ENCODE measurements around the gene TEC. TPM values are rescaled to one million over a fixed set of nuclear protein-coding genes. Genes with fewer than 3 reads are reported as not detected.
"Not testable (repeated sequence)": the region's sequence is repeated elsewhere in the genome, so short reads cannot be mapped to it uniquely, and the experiment has no call there.

The TEC gene
- total RNA-seq, 2 donors from 2014 or later: 3.2 to 4.6 TPM

- DNase-seq (ENCODE audit: low spot score): no peak
- intact Hi-C loops (cut with DNase I): loop anchor here in 1 of 2 donors (2.0 kb wide), 1 partner anchor 304 kb away; no protein-coding TSS in a partner anchor
Measured at GRCh38 chr4:48178931-48179330, 90.7 kb downstream of the TEC start.

DNA sequence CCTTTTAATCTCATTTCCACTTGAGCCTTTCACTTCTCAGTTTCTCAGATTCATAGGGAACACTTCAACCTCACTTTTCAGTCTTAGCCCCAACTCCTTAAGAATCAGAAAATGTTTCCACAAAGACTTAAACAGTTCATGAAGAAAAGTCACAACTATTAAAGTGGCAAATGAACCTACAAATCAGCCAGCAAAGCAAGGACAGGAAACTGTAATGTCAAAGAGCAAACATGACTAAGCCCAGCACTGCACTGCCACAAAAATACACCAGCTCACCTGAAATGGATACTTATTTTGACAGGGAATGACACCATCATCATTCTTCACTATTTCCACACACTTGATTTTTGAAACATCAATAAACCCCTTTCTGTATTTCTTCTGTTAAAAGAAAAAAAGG, 93.8 kb downstream of the TEC start:
- DNase-seq (ENCODE audit: low spot score): no peak
- intact Hi-C loops (cut with DNase I): no loop called here

GRCh38 chr4:48175328-48175727, 94.3 kb downstream of the TEC start:
- intact Hi-C loops (cut with DNase I): no loop called here
- DNase-seq (ENCODE audit: low spot score): no peak

DNA sequence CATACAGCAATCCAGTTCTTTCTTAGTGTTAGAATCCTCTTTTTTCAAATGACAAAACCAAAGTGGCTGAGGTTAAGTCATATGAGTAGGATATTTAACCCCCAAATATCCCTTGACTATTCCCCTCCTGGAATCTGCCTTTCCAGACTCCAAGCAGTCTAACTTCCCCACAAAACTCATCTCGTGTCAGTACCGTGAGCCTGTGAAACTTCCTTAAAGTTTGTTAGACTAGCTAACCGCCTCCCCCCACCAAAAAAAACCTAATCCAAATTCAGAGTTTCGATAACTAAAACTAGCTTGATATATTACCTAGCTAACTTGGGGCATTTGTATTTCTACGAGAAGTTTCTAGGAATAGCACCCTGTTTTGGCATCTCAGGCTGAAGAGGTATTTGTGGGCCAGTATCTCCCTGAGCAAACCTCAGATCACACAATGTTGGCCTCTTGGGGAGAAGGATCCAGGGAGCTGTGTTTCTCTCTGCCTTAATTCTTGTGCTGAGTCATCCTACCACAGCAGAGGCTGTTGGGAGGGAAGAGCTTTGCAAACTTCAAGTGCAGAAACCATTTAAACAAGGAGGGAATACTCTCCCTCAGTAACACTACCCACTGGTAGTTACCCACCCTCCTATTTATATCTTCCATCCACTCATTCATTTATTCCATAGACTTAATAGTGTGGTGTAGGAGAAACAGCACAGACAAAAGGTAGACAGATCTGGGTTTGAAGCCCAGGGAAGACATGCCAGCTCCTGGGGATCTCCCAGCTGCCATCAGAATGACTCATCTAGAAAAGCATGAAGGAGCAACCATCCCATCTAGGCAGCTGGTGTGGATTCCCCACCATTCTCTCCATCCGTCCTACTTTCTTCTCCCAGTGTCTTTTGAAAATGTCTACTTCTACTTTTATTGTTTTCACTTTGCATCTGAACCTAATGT, 96.3 kb downstream of the TEC start:
- intact Hi-C loops (cut with DNase I): no loop called here
- no peak for DNase-seq (ENCODE audit: low spot score)

DNA sequence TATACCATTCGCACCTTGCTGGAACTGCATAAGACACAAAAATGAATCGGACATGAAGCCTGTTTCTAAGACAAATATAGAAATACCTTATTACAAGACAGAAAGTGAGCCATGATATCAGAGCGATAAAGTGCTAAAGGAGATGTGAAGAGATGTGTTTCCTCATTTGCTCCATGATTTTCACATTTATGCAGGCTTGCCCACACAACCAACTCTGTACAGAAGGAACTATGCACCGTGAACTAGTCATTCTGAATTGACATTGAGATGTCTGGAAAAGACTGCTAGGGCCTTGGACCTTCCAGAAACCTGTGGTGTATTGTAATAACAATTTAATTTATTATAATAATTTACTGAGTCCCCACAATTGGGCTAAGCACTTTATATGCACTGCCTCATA, 97.0 kb downstream of the TEC start:
- no peak for DNase-seq (ENCODE audit: low spot score)
- intact Hi-C loops (cut with DNase I): no loop called here

GRCh38 chr4:48169636-48170035, 100.0 kb downstream of the TEC start:
- intact Hi-C loops (cut with DNase I): no loop called here

DNA sequence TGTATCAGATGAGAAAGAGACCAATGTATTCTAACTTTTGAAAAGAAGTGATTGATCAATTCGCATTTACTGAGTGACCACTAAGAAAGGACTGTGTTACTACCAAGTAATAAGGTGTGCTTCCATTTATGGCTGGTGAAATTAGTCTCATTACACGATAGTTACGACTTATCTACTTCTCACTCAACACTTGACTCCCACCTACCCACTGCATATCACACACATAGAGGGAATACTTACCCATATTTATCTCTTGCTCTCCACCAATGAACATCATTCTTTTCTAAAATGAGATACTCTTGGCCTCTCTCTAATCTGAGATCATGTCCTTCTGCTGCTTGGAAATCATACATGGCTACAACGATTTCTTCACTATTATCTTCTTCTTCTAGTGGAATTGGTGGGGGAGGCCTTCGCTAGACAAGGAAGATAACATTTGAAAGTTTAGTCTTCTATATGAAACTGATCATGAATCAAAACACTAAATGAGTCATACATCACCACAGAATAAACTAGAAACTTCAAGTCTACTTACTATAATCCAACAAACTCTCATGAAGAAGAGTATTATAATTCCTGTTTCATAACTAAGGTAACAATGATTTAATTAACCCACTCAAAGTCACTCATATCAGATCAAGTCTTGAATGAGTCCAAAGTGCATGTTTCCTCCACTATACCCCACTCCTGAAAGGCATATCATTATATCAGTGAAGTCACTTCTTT, 101.9 kb downstream of the TEC start:
- intact Hi-C loops (cut with DNase I): no loop called here
- DNase-seq (ENCODE audit: low spot score): no peak

More at GRCh38 chr4:48169636-48170035, 100.0 kb downstream of the TEC start:
- DNase-seq (ENCODE audit: low spot score): no peak

- DNase-seq (ENCODE audit: low spot score); intact Hi-C loops (cut with DNase I): not testable (repeated sequence)
Measured at GRCh38 chr4:48164561-48164960, 105.1 kb downstream of the TEC start.

DNA sequence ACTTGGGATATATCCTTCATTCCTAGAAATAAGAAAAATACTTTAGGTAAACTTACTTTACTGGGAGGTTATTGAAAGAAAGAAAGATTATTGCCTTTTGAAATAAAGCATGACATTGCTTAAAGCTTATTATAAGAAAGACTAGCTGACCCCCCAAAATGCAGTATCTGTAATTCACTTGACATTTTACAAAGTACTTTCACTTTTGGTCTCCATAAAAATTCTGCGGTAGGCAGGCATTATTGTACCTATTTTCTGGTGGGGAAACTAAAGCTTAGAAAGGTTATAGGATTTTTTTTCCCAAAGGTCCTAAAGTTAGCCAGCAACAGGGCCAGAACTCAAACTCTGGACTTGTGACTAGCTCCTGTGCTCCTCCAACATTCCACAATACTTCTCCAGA, 105.9 kb downstream of the TEC start:
- DNase-seq (ENCODE audit: low spot score): no peak
- intact Hi-C loops (cut with DNase I): no loop called here

- no peak for DNase-seq (ENCODE audit: low spot score)
- intact Hi-C loops (cut with DNase I): no loop called here
Measured at GRCh38 chr4:48162162-48162561, 107.5 kb downstream of the TEC start.

- DNase-seq (ENCODE audit: low spot score): no peak
Measured at GRCh38 chr4:48157271-48157670, 112.4 kb downstream of the TEC start.

GRCh38 chr4:48156423-48156822, 113.2 kb downstream of the TEC start:
- intact Hi-C loops (cut with DNase I): no loop called here

More at GRCh38 chr4:48157271-48157670, 112.4 kb downstream of the TEC start:
- intact Hi-C loops (cut with DNase I): no loop called here

GRCh38 chr4:48153791-48154550, 115.7 kb downstream of the TEC start:
- DNase-seq (ENCODE audit: low spot score): no peak
- intact Hi-C loops (cut with DNase I): no loop called here

More at GRCh38 chr4:48156423-48156822, 113.2 kb downstream of the TEC start:
- DNase-seq (ENCODE audit: low spot score): no peak

GRCh38 chr4:48152259-48152658, 117.4 kb downstream of the TEC start:
- DNase-seq (ENCODE audit: low spot score): no peak
- intact Hi-C loops (cut with DNase I): no loop called here

- intact Hi-C loops (cut with DNase I): no loop called here
- DNase-seq (ENCODE audit: low spot score): no peak
Measured at GRCh38 chr4:48149827-48150370, 119.7 kb downstream of the TEC start.

DNA sequence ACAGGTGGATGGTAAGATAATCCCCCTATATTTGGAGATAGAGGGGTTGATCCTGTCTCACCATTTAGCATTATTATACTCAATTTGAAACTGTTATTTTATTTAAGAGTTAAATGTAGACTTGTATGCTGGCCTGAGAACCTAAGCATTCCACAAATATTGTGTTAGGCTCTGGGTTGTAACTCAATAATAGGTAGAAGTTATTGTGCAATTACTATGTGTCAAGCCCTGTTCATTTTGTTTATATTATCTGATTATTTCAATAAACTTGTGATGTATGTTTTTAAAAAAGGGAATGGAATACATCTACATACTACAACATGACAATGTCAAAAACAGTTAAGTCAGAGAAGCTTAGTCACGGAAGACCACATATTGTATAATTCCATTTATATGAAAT, 122.0 kb downstream of the TEC start:
- intact Hi-C loops (cut with DNase I): no loop called here

DNA sequence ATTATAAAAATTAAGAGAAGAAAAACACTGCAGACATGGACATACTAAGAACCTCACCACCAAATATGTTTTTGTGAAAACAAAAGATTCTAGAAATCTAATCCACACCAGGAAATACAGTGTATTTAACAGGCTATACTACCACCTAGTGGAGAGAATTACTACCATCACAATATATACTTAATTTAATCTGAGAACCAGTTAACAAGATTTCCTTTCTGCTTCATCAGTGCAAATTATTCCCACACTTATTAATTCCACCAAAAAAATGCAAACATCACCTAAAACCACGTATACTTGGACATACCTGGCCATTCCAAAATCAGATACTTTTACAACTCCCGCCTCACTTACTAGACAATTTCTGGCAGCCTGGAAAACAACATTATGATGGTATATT, 128.6 kb downstream of the TEC start:
- intact Hi-C loops (cut with DNase I): no loop called here
- DNase-seq (ENCODE audit: low spot score): no peak

More for the DNA sequence above, 122.0 kb downstream of the TEC start:
- DNase-seq (ENCODE audit: low spot score): no peak

DNA sequence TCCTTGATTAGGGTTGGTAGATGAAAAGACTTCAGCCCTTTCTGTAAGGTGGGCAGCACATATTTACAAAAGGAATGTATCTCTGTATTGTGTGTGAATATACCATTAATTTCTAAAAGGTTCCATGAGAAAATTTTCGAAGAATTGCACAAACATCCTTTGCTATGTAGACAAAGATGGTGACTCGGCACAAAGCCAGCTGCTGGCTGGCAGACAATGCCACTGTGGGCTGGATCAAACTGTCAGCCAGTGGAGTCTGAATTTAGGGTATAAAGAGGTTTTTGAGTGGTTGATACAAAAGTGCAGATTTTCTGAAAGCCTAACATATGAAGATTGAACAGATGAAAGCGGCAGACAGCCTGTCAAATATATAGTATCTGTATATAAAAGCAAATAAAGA, 129.9 kb downstream of the TEC start:
- no peak for DNase-seq (ENCODE audit: low spot score)
- intact Hi-C loops (cut with DNase I): no loop called here

- intact Hi-C loops (cut with DNase I): no loop called here
- no peak for DNase-seq (ENCODE audit: low spot score)
Measured at GRCh38 chr4:48138936-48139335, 130.7 kb downstream of the TEC start.
